Measurements from ENCODE around the gene PRKCB.

Gene PRKCB

GRCh38 chr16:23949630-23950290, 114.0 kb downstream of the PRKCB start:
- H3K4me1 ChIP-seq (ENCODE audit: control insufficient read depth in 1 of 2, insufficient read depth in 2 of 2, low read length in 2 of 2): peaks cover 4 to 11% of the 10 kb centered on the region in 2 donors
- no peak overlapping the region for H3K9ac ChIP-seq (ENCODE audit: low read depth in 1 of 2, low read length in 2 of 2)
- H3K27me3 ChIP-seq (ENCODE audit: control insufficient read depth in 1 of 2, insufficient read depth in 2 of 2, low read length in 2 of 2): no peaks in the 10 kb centered on the region
- no peaks in the 10 kb centered on the region for H3K36me3 ChIP-seq (ENCODE audit: control insufficient read depth in 1 of 2, insufficient read depth in 2 of 2, low read length in 2 of 2)
- no peak overlapping the region for H3K27ac ChIP-seq (ENCODE audit: low read depth, low read length)
- H3K4me3 ChIP-seq (ENCODE audit: low read depth in 1 of 2, low read length in 2 of 2): no peak overlapping the region
- no peaks in the 10 kb centered on the region for H3K9me3 ChIP-seq (ENCODE audit: control insufficient read depth in 1 of 2, low read length in 2 of 2)

GRCh38 chr16:23950291-23950894, 114.6 kb downstream of the PRKCB start:
- H3K27ac ChIP-seq (ENCODE audit: low read depth, low read length): no peak overlapping the region
- H3K9me3 ChIP-seq (ENCODE audit: control insufficient read depth in 1 of 2, low read length in 2 of 2): no peaks in the 10 kb centered on the region
- no peak overlapping the region for H3K4me3 ChIP-seq (ENCODE audit: low read depth in 1 of 2, low read length in 2 of 2)
- no peaks in the 10 kb centered on the region for H3K27me3 ChIP-seq (ENCODE audit: control insufficient read depth in 1 of 2, insufficient read depth in 2 of 2, low read length in 2 of 2)
- H3K36me3 ChIP-seq (ENCODE audit: control insufficient read depth in 1 of 2, insufficient read depth in 2 of 2, low read length in 2 of 2): no peaks in the 10 kb centered on the region
- H3K9ac ChIP-seq (ENCODE audit: low read depth in 1 of 2, low read length in 2 of 2): no peak overlapping the region
- H3K4me1 ChIP-seq (ENCODE audit: control insufficient read depth in 1 of 2, insufficient read depth in 2 of 2, low read length in 2 of 2): peaks cover 4 to 11% of the 10 kb centered on the region in 2 donors

- Histone ChIP-seq H3K27ac (ENCODE audit: low read depth, low read length) (no peak overlapping the region), H3K4me1 (ENCODE audit: control insufficient read depth in 1 of 2, insufficient read depth in 2 of 2, low read length in 2 of 2) (peaks cover 4 to 11% of the 10 kb centered on the region in 2 donors), H3K9me3 (ENCODE audit: control insufficient read depth in 1 of 2, low read length in 2 of 2) (no peaks in the 10 kb centered on the region), H3K36me3 (ENCODE audit: control insufficient read depth in 1 of 2, insufficient read depth in 2 of 2, low read length in 2 of 2) (no peaks in the 10 kb centered on the region), H3K27me3 (ENCODE audit: control insufficient read depth in 1 of 2, insufficient read depth in 2 of 2, low read length in 2 of 2) (no peaks in the 10 kb centered on the region), H3K9ac (ENCODE audit: low read depth in 1 of 2, low read length in 2 of 2) (no peak overlapping the region), H3K4me3 (ENCODE audit: low read depth in 1 of 2, low read length in 2 of 2) (no peak overlapping the region)
Observed at GRCh38 chr16:23950898-23951297, 115.1 kb downstream of the PRKCB start.

- Histone ChIP-seq H3K27ac (ENCODE audit: low read depth, low read length) (no peak overlapping the region), H3K36me3 (ENCODE audit: control insufficient read depth in 1 of 2, insufficient read depth in 2 of 2, low read length in 2 of 2) (no peaks in the 10 kb centered on the region), H3K9ac (ENCODE audit: low read depth in 1 of 2, low read length in 2 of 2) (no peak overlapping the region), H3K4me1 (ENCODE audit: control insufficient read depth in 1 of 2, insufficient read depth in 2 of 2, low read length in 2 of 2) (peaks cover 4 to 11% of the 10 kb centered on the region in 2 donors), H3K4me3 (ENCODE audit: low read depth in 1 of 2, low read length in 2 of 2) (no peak overlapping the region), H3K9me3 (ENCODE audit: control insufficient read depth in 1 of 2, low read length in 2 of 2) (no peaks in the 10 kb centered on the region), H3K27me3 (ENCODE audit: control insufficient read depth in 1 of 2, insufficient read depth in 2 of 2, low read length in 2 of 2) (no peaks in the 10 kb centered on the region)
Observed at GRCh38 chr16:23952128-23952970, 116.6 kb downstream of the PRKCB start.

GRCh38 chr16:23952971-23953300, 117.2 kb downstream of the PRKCB start:
- Histone ChIP-seq H3K4me3 (ENCODE audit: low read depth in 1 of 2, low read length in 2 of 2) (no peak overlapping the region), H3K27me3 (ENCODE audit: control insufficient read depth in 1 of 2, insufficient read depth in 2 of 2, low read length in 2 of 2) (no peaks in the 10 kb centered on the region), H3K9ac (ENCODE audit: low read depth in 1 of 2, low read length in 2 of 2) (no peak overlapping the region), H3K27ac (ENCODE audit: low read depth, low read length) (no peak overlapping the region), H3K4me1 (ENCODE audit: control insufficient read depth in 1 of 2, insufficient read depth in 2 of 2, low read length in 2 of 2) (peaks cover 4 to 11% of the 10 kb centered on the region in 2 donors), H3K9me3 (ENCODE audit: control insufficient read depth in 1 of 2, low read length in 2 of 2) (no peaks in the 10 kb centered on the region), H3K36me3 (ENCODE audit: control insufficient read depth in 1 of 2, insufficient read depth in 2 of 2, low read length in 2 of 2) (no peaks in the 10 kb centered on the region)

GRCh38 chr16:23953476-23953875, 117.7 kb downstream of the PRKCB start:
- H3K4me1 ChIP-seq (ENCODE audit: control insufficient read depth in 1 of 2, insufficient read depth in 2 of 2, low read length in 2 of 2): peaks cover 4 to 11% of the 10 kb centered on the region in 2 donors
- no peaks in the 10 kb centered on the region for H3K27me3 ChIP-seq (ENCODE audit: control insufficient read depth in 1 of 2, insufficient read depth in 2 of 2, low read length in 2 of 2)
- H3K27ac ChIP-seq (ENCODE audit: low read depth, low read length): no peak overlapping the region

GRCh38 chr16:23955088-23955487, 119.3 kb downstream of the PRKCB start:
- Histone ChIP-seq H3K4me1 (ENCODE audit: control insufficient read depth in 1 of 2, insufficient read depth in 2 of 2, low read length in 2 of 2) (peaks cover 4 to 7% of the 10 kb centered on the region in 2 donors), H3K4me3 (ENCODE audit: low read depth in 1 of 2, low read length in 2 of 2) (no peak overlapping the region), H3K9me3 (ENCODE audit: control insufficient read depth in 1 of 2, low read length in 2 of 2) (no peaks in the 10 kb centered on the region), H3K36me3 (ENCODE audit: control insufficient read depth in 1 of 2, insufficient read depth in 2 of 2, low read length in 2 of 2) (no peaks in the 10 kb centered on the region), H3K9ac (ENCODE audit: low read depth in 1 of 2, low read length in 2 of 2) (no peak overlapping the region), H3K27me3 (ENCODE audit: control insufficient read depth in 1 of 2, insufficient read depth in 2 of 2, low read length in 2 of 2) (no peaks in the 10 kb centered on the region), H3K27ac (ENCODE audit: low read depth, low read length) (no peak overlapping the region)

More at GRCh38 chr16:23953476-23953875, 117.7 kb downstream of the PRKCB start:
- Histone ChIP-seq H3K9ac (ENCODE audit: low read depth in 1 of 2, low read length in 2 of 2) (no peak overlapping the region), H3K36me3 (ENCODE audit: control insufficient read depth in 1 of 2, insufficient read depth in 2 of 2, low read length in 2 of 2) (no peaks in the 10 kb centered on the region), H3K9me3 (ENCODE audit: control insufficient read depth in 1 of 2, low read length in 2 of 2) (no peaks in the 10 kb centered on the region), H3K4me3 (ENCODE audit: low read depth in 1 of 2, low read length in 2 of 2) (no peak overlapping the region)

- H3K9me3 ChIP-seq (ENCODE audit: control insufficient read depth in 1 of 2, low read length in 2 of 2): no peaks in the 10 kb centered on the region
- H3K4me3 ChIP-seq (ENCODE audit: low read depth in 1 of 2, low read length in 2 of 2): no peak overlapping the region
- H3K27ac ChIP-seq (ENCODE audit: low read depth, low read length): no peak overlapping the region
- H3K36me3 ChIP-seq (ENCODE audit: control insufficient read depth in 1 of 2, insufficient read depth in 2 of 2, low read length in 2 of 2): no peaks in the 10 kb centered on the region
- no peaks in the 10 kb centered on the region for H3K27me3 ChIP-seq (ENCODE audit: control insufficient read depth in 1 of 2, insufficient read depth in 2 of 2, low read length in 2 of 2)
- H3K9ac ChIP-seq (ENCODE audit: low read depth in 1 of 2, low read length in 2 of 2): no peak overlapping the region
- H3K4me1 ChIP-seq (ENCODE audit: control insufficient read depth in 1 of 2, insufficient read depth in 2 of 2, low read length in 2 of 2): no peaks in the 10 kb centered on the region
Observed at GRCh38 chr16:23957287-23957686, 121.5 kb downstream of the PRKCB start.

GRCh38 chr16:23959072-23959751, 123.4 kb downstream of the PRKCB start:
- Histone ChIP-seq H3K27ac (ENCODE audit: low read depth, low read length) (no peak overlapping the region), H3K4me3 (ENCODE audit: low read depth in 1 of 2, low read length in 2 of 2) (no peak overlapping the region), H3K36me3 (ENCODE audit: control insufficient read depth in 1 of 2, insufficient read depth in 2 of 2, low read length in 2 of 2) (no peaks in the 10 kb centered on the region), H3K4me1 (ENCODE audit: control insufficient read depth in 1 of 2, insufficient read depth in 2 of 2, low read length in 2 of 2) (no peaks in the 10 kb centered on the region), H3K9me3 (ENCODE audit: control insufficient read depth in 1 of 2, low read length in 2 of 2) (no peaks in the 10 kb centered on the region), H3K9ac (ENCODE audit: low read depth in 1 of 2, low read length in 2 of 2) (no peak overlapping the region), H3K27me3 (ENCODE audit: control insufficient read depth in 1 of 2, insufficient read depth in 2 of 2, low read length in 2 of 2) (no peaks in the 10 kb centered on the region)

GRCh38 chr16:23959752-23960072, 123.9 kb downstream of the PRKCB start:
- Histone ChIP-seq H3K27me3 (ENCODE audit: control insufficient read depth in 1 of 2, insufficient read depth in 2 of 2, low read length in 2 of 2) (no peaks in the 10 kb centered on the region), H3K36me3 (ENCODE audit: control insufficient read depth in 1 of 2, insufficient read depth in 2 of 2, low read length in 2 of 2) (no peaks in the 10 kb centered on the region), H3K9me3 (ENCODE audit: control insufficient read depth in 1 of 2, low read length in 2 of 2) (no peaks in the 10 kb centered on the region), H3K4me3 (ENCODE audit: low read depth in 1 of 2, low read length in 2 of 2) (no peak overlapping the region), H3K4me1 (ENCODE audit: control insufficient read depth in 1 of 2, insufficient read depth in 2 of 2, low read length in 2 of 2) (no peaks in the 10 kb centered on the region), H3K9ac (ENCODE audit: low read depth in 1 of 2, low read length in 2 of 2) (no peak overlapping the region), H3K27ac (ENCODE audit: low read depth, low read length) (no peak overlapping the region)

All from duodenal mucosa (tissue), 2 donors.